SK-N-SH (cell line): ENCODE data around the gene LURAP1L. TPM values are rescaled to one million over a fixed set of nuclear protein-coding genes. Genes with fewer than 3 reads are reported as not detected.
A peak's percentile ranks its signal among the peaks of the same experiment; 100 is the strongest.

ENCODE experiments used
- CTCF ChIA-PET: fragments of 300-600, 350-600 bp; formaldehyde crosslinking; extraction: SDS; loops from one replicate; lab custom pipeline; 2021; lab: Yijun Ruan, JAX
- POLR2A ChIA-PET: fragments of 350-600 bp; sonication (Branson Sonifier 250); formaldehyde crosslinking; extraction: SDS; loops from one replicate; lab custom pipeline; 2020; ENCODE audit warnings: antibody characterized with exemption, inconsistent platforms; lab: Yijun Ruan, JAX
- DNase-seq: peaks from one replicate; pipeline ENCODE4 v3.0.0; 2012
- H2AFZ ChIP-seq: fragments of 200-600 bp; sonication (generic); 2 replicates; pipeline ENCODE4 v1.8.1; 2016; ENCODE audit warnings: antibody characterized with exemption, mild to moderate bottlenecking, low read depth
- H3F3A ChIP-seq: fragments of 200-600 bp; sonication (generic); replicated peaks from 2 replicates; pipeline ENCODE3; 2016; ENCODE audit warnings: antibody characterized with exemption, mild to moderate bottlenecking; ENCODE audit not compliant: insufficient read depth
- H3K27ac ChIP-seq, 2 experiments: fragments of 200-500 bp in 1 of 2; fragments of 200-600 bp in 1 of 2; sonication (Bioruptor generic) in 1 of 2; sonication (generic), shearing (Covaris generic) in 1 of 2; 2 replicates each; pipeline versions ENCODE4 v1.5.1 to v1.6.1; 2014 to 2016; ENCODE audit warnings: low read depth in 2 of 2, inconsistent platforms in 1 of 2, low read length in 1 of 2, mild to moderate bottlenecking in 1 of 2, mixed read lengths in 1 of 2
- H3K27me3 ChIP-seq: fragments of 200-600 bp; sonication (generic), shearing (Covaris generic); 2 replicates; pipeline ENCODE4 v1.6.1; 2016; ENCODE audit warnings: mixed run types; ENCODE audit not compliant: insufficient read depth
- H3K36me3 ChIP-seq, 2 experiments: fragments of 200-500 bp in 1 of 2; fragments of 200-600 bp in 1 of 2; sonication (Bioruptor generic) in 1 of 2; sonication (generic) in 1 of 2; replicated peaks in 1 of 2; 2 replicates each; pipeline versions ENCODE3 to v1.5.1; 2014 to 2016; ENCODE audit warnings: low read length in 1 of 2, mild to moderate bottlenecking in 1 of 2; ENCODE audit not compliant: insufficient read depth in 2 of 2, control insufficient read depth in 1 of 2
- H3K4me1 ChIP-seq, 2 experiments: fragments of 200-500 bp in 1 of 2; fragments of 200-600 bp in 1 of 2; sonication (Bioruptor generic) in 1 of 2; sonication (generic), shearing (Covaris generic) in 1 of 2; 2 replicates each; pipeline versions ENCODE4 v1.5.1 to v1.6.1; 2014 to 2016; ENCODE audit warnings: low read depth in 1 of 2, low read length in 1 of 2, mixed run types in 1 of 2; ENCODE audit not compliant: insufficient read depth in 2 of 2, control insufficient read depth in 1 of 2
- H3K4me2 ChIP-seq: fragments of 200-600 bp; sonication (generic), shearing (Covaris generic); 2 replicates; pipeline ENCODE4 v1.6.1; 2017; ENCODE audit warnings: mixed run types
- H3K4me3 ChIP-seq, 2 experiments: fragments of 200-500 bp in 1 of 2; fragments of 200-600 bp in 1 of 2; sonication (Bioruptor generic) in 1 of 2; sonication (generic), shearing (Covaris generic) in 1 of 2; 2 replicates each; pipeline versions ENCODE4 v1.5.1 to v1.8.1; 2014 to 2016; ENCODE audit warnings: low read depth in 2 of 2, inconsistent platforms in 1 of 2, low read length in 1 of 2, mild to moderate bottlenecking in 1 of 2, mixed read lengths in 1 of 2, moderate library complexity in 1 of 2
- H3K79me2 ChIP-seq: fragments of 200-600 bp; sonication (generic); 2 replicates; pipeline ENCODE4 v1.8.1; 2017; ENCODE audit warnings: mild to moderate bottlenecking; ENCODE audit not compliant: insufficient read depth
- H3K9ac ChIP-seq: fragments of 200-600 bp; sonication (generic); 2 replicates; pipeline ENCODE4 v1.6.1; 2017; ENCODE audit warnings: mixed run types
- H3K9me2 ChIP-seq: fragments of 200-600 bp; sonication (generic); 2 replicates; pipeline ENCODE4 v1.6.1; 2017; ENCODE audit warnings: mixed run types
- H3K9me3 ChIP-seq: fragments of 200-600 bp; sonication (generic); 2 replicates; pipeline ENCODE4 v1.6.1; 2017; ENCODE audit warnings: mixed run types, mild to moderate bottlenecking, moderate library complexity
- H4K20me1 ChIP-seq: fragments of 200-600 bp; sonication (generic); 2 replicates; pipeline ENCODE4 v1.6.1; 2017; ENCODE audit warnings: mild to moderate bottlenecking, mixed run types; ENCODE audit not compliant: insufficient read depth
- CHD2 ChIP-seq: fragments of 150-350 bp; IDR thresholded peaks from 2 replicates; pipeline ENCODE4 v1.6.1; 2018; ENCODE audit warnings: low read length; ENCODE audit not compliant: partially characterized antibody
- CTCF ChIP-seq: fragments of 200-600 bp; sonication (generic); IDR thresholded peaks from 2 replicates; pipeline ENCODE4 v1.6.1; 2017; ENCODE audit warnings: antibody characterized with exemption, mild to moderate bottlenecking, moderate library complexity
- EP300 ChIP-seq, 2 experiments: IDR thresholded peaks; 2 replicates each; pipeline versions ENCODE4 v1.4.0 to v1.6.1; 2012; ENCODE audit warnings: borderline replicate concordance in 1 of 2, low read depth in 1 of 2, low read length in 1 of 2
- EZH2phosphoT487 ChIP-seq: fragments of 200-600 bp; sonication (generic); IDR thresholded peaks from 2 replicates; pipeline ENCODE4 v1.6.1; 2017; ENCODE audit warnings: low read depth, mixed run types, mild to moderate bottlenecking, antibody characterized with exemption, moderate library complexity, borderline replicate concordance
- IRF3 ChIP-seq: fragments of 150-350 bp; IDR thresholded peaks from 2 replicates; pipeline ENCODE4 v1.6.1; 2016; ENCODE audit warnings: mild to moderate bottlenecking, low read depth, low read length
- MAX ChIP-seq: IDR thresholded peaks from 2 replicates; pipeline ENCODE4 v1.4.0; 2012; ENCODE audit warnings: low read depth
- NFIC ChIP-seq: IDR thresholded peaks from 2 replicates; pipeline ENCODE4 v1.4.0; 2012; ENCODE audit warnings: borderline replicate concordance
- NRF1 ChIP-seq: IDR thresholded peaks from 2 replicates; pipeline ENCODE4 v1.6.1; 2012; ENCODE audit warnings: low read depth, mild to moderate bottlenecking, low read length
- POLR2AphosphoS5 ChIP-seq: IDR thresholded peaks from 2 replicates; pipeline ENCODE4 v1.6.1; 2012; ENCODE audit warnings: low read depth, low read length
- RCOR1 ChIP-seq: fragments of 150-350 bp; IDR thresholded peaks from 2 replicates; pipeline ENCODE4 v1.6.1; 2017; ENCODE audit warnings: antibody characterized with exemption, low read length
- REST ChIP-seq: IDR thresholded peaks from 2 replicates; pipeline ENCODE4 v1.6.1; 2012; ENCODE audit warnings: mild to moderate bottlenecking, low read depth, low read length, moderate library complexity
- RXRA ChIP-seq: IDR thresholded peaks from 2 replicates; pipeline ENCODE4 v1.4.0; 2012; ENCODE audit warnings: low read depth, mild to moderate bottlenecking, borderline replicate concordance
- TAF1 ChIP-seq: IDR thresholded peaks from 2 replicates; pipeline ENCODE4 v1.6.1; 2012; ENCODE audit warnings: low read depth, mild to moderate bottlenecking, low read length, moderate library complexity, borderline replicate concordance
- TCF12 ChIP-seq: IDR thresholded peaks from 2 replicates; pipeline ENCODE4 v1.4.0; 2012
- TEAD4 ChIP-seq: IDR thresholded peaks from 2 replicates; pipeline ENCODE4 v1.4.0; 2012; ENCODE audit warnings: mild to moderate bottlenecking, borderline replicate concordance; ENCODE audit not compliant: insufficient read depth
- USF1 ChIP-seq: IDR thresholded peaks from 2 replicates; pipeline ENCODE4 v1.4.0; 2012; ENCODE audit warnings: low read depth, borderline replicate concordance
- USF2 ChIP-seq: fragments of 150-350 bp; IDR thresholded peaks from 2 replicates; pipeline ENCODE4 v1.6.1; 2017; ENCODE audit warnings: antibody characterized with exemption, low read length, low read depth, borderline replicate concordance
- WGBS: methylation state at CpG from one replicate; pipeline ENCODE4 v1.1.6; 2017; ENCODE audit warnings: low lambda C conversion rate; 5-methylcytosine and 5-hydroxymethylcytosine counted together
- polyA plus RNA-seq, 3 experiments: library from polyadenylated mRNA; depleted of rRNA; stranded (reverse); fragments of >200 nt; gene quantifications; 2 replicates each; pipeline ENCODE4 v1.2.3, GENCODE V29; 2012

The LURAP1L gene
- polyA plus RNA-seq, 1 of the 3 experiments (the other 2 are of a cell fraction), result 3.4 TPM

GRCh38 chr9:12775679-12776512, 1.1 kb downstream of the LURAP1L start (continued):
- no peak for TF ChIP-seq USF1

GRCh38 chr9:12776513-12777055, 1.8 kb downstream of the LURAP1L start:
- POLR2A ChIA-PET, result interaction anchor here (0.8 to 2.0 kb wide), 6 partner anchors 10 to 87 kb away, joined by 3 to 14 read pairs (median 3); no protein-coding TSS in a partner anchor
- Histone ChIP-seq H3K27ac (peak overlapping the region; percentile 64 to 87; a peak in 3 of 4 replicates), H3K4me3 (peak overlapping the region; percentile 74 to 75)

More at GRCh38 chr9:12776513-12777055, 1.8 kb downstream of the LURAP1L start:
- CTCF ChIA-PET, result interaction anchor here (0.6 to 3.2 kb wide), 31 partner anchors 15 to 348 kb away, joined by 3 to 21 read pairs (median 6); no protein-coding TSS in a partner anchor
- Histone ChIP-seq H3K9me2 (no peaks in the 10 kb centered on the region), H3K36me3 (no peaks in the 10 kb centered on the region), H3K4me2 (peak overlapping the region; percentile 85), H3K27me3 (no peaks in the 10 kb centered on the region), H3F3A (peaks cover 8% of the 10 kb centered on the region), H3K9me3 (no peaks in the 10 kb centered on the region), H4K20me1 (no peaks in the 10 kb centered on the region), H3K9ac (peak overlapping the region; percentile 3; the same call in 1 of the 2 replicates), H3K79me2 (no peaks in the 10 kb centered on the region), H2AFZ (peak overlapping the region; percentile 98), H3K4me1 (peaks cover 0 to 5% of the 10 kb centered on the region in 2 experiments; a peak in 2 of 4 replicates)
- no peak for DNase-seq
- WGBS, result 4% methylated on average over 6 of the region's 8 CpGs
- TF ChIP-seq USF1 (no peak), EZH2phosphoT487 (no peak), CHD2 (no peak), CTCF (no peak), REST (no peak), NFIC (no peak), RCOR1 (no peak), POLR2AphosphoS5 (no peak), RXRA (no peak), TAF1 (0 out of 2 replicates have a peak, but pooled peaks have one; percentile 19), NRF1 (no peak), EP300 (IDR thresholded peaks at IDR 0.05; ENCODE audit: borderline replicate concordance in 1 of 2, low read depth in 1 of 2, low read length in 1 of 2) (peak in 1 of 2 experiments; percentile 9; a peak in 1 of 4 replicates), TEAD4 (no peak), USF2 (no peak), MAX (no peak), IRF3 (no peak), TCF12 (0 out of 2 replicates have a peak, but pooled peaks have one; percentile 2)
